NCI-H1048 (cell line): ENCODE measurements around the gene ITM2B.

Experiments used
- DNase-seq: peaks from one replicate; lab custom pipeline; 2025; lab: John Stamatoyannopoulos, UW

Gene ITM2B

DNA sequence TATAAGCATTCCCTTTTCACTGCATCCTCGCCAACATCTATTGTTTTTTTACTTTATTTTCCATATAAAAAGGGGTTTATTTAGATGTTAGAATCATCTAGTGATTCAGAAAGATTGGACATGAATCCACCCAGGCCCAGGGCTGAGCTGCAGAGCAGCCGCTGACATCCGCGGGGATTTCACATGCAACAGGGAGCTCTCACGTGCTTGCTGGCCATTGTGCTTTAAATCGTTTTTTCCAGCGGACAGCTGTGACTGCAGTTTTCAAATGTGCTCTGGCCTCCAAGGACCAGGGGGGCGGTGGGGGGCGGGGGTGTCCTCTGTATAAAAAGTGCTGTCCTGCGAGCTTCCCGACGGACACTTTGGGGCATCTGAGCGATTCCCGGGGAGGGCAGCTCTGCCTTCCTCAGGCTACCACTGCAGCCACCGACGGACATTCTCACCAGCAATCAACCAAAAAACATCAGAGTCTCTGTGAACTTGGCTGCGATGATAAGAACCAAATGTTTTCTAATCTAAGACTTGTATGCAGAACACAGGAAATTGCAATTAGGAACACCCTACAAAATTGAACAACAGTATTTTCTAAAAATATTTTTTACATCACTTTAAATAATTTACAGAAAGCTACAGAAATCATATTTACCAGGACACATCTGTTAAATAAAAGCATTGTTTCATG, 83.1 kb downstream of the ITM2B start:
- no peak for DNase-seq

DNA sequence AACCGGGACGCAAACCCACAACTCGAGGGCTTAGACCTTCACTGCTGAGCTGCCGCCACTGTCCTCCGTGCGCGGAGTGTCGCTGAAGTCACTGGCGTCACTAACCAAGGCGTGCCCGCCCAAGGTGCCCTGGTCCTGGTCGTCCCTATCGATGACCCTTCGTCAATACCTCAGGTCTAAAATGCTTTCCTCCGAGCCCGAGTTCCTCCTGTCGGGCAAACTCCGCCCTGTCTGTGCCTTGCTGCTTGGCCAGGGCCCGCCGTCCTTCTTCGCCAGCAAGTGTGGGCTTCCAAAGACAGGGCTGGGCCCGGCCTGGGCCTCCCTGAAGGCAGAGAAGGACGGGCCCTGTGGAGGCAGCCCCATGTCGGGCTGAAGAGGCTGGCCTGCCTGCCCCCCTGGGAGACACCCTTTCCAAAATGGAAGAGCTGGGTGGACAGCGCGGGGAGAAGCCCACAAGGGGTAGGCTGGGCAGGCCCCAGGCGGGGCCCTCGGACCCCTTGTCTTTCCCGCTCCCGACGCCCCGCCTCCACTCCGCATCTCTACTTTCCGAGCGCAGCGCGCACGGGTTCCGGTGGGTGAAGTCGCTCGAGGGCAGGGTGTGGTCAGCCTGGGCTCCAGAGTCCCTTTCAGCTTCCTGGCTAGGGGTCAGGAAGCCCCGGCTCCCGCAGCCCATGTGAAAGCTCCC, 84.0 kb downstream of the ITM2B start:
- DNase-seq, result no peak

DNA sequence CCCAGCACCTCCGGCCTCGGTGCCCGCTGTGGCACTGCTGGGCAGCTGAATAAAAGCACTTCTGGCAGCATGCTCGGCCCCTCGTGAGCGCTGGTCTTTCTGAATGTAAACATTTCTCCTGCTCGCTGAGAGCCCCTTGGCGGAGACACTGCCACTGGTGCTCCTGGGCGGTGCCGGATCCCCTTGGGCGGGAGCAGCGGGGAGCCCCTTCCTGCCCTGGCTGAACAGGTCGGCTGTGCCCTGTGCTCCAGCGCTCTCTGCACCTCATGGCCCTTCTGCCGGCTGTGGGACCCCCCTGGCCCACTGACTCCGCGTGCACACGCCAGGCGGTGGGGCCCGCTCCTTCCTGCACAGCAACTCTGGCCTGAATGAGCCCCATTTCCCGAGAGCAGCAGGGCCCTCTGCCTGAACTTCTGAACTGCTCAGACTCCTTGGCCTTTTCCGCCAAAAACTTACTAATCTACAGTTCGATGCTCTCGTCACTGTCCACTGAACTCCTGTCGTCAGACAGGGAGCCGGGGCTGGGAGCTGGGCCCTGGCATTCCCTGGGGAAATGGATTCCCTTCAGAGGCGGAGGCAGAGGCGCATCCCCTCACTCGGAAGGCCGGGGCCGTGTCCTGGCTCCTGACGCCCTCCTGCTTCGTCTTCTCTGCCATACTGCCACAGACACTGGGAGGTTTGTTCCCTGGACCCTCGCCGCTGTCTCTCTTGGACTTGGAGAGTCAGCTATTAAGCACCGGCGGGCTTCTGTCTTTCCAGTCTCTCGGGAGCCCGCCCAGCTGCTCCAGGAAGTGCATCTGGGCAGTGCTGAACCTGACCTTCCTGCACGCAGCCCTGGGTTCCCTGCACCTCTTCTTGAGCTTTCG, 84.7 kb downstream of the ITM2B start:
- no peak for DNase-seq

DNA sequence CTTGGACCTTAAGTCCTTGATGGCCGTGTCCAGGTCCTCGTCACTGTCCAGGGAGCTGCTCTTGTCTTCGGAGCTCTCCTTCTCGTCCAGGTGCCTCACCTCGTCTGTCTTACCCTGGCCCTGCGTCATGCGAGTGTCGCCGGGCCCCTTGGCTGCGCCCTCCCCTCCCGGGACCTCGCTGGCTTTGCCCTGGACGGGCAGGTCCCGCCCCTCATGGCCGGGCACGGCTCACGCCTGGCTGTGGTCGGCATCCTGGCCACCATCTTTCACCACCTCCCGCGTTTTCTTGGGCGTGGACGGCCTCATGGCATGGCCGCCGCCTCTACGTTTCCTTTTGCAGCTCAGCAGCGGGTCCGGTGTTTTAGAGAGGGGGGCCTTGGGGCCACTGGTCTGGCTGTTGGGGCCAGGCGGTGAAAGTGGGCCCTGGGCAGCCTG, 85.4 kb downstream of the ITM2B start:
- DNase-seq, result no peak

DNA sequence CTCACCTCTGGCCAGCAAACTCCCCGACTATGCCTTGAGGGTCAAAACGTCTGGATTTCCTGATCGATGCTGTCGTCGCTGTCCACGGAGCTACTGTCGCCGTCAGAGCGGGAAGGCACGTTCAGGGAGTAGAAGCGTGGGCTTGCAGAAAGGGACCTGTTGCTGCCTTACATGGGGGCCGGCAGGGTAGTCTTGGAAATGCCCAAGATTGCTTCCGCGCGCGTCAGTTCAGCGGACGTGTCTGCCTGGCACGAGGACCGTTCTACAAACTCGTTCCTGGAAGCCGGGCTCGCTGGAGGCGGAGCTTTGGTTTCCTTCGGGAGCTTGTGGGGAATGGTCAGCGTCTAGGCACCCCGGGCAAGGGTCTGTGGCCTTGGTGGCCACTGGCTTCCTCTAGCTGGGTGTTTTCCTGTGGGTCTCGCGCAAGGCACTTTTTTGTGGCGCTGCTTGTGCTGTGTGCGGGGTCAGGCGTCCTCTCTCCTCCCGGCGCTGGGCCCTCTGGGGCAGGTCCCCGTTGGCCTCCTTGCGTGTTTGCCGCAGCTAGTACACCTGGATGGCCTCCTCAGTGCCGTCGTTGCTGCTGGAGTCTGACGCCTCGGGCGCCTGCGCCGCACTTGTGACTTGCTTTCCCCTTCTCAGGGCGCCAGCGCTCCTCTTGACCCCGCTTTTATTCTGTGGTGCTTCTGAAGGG, 86.0 kb downstream of the ITM2B start:
- DNase-seq, result no peak
